Keratinocyte (primary cell): ENCODE measurements around the gene PTGDS. TPM values are rescaled to one million over a fixed set of nuclear protein-coding genes. Genes with fewer than 3 reads are reported as not detected.

Source experiments
- DNase-seq: peaks from one replicate; pipeline ENCODE4 v3.0.0-alpha.2; 2011; ENCODE audit warnings: low read depth, missing footprints, low spot score
- FAIRE-seq: peaks from 2 replicates; lab custom pipeline; 2011; peaks lifted over from hg19 to GRCh38; lab: Jason Lieb, UNC
- H2AFZ ChIP-seq: 2 replicates; pipeline ENCODE4 v1.6.0; 2012; ENCODE audit warnings: low read length, control low read depth, inconsistent platforms; ENCODE audit not compliant: control insufficient read depth
- H3K27ac ChIP-seq: 2 replicates; pipeline ENCODE4 v1.5.1; 2011; ENCODE audit warnings: low read length; ENCODE audit not compliant: control insufficient read depth, insufficient read depth
- H3K27me3 ChIP-seq: 3 replicates; pipeline ENCODE4 v1.6.0; 2011; ENCODE audit warnings: low read length; ENCODE audit not compliant: control insufficient read depth, insufficient read depth; ENCODE audit errors: extremely low read depth
- H3K36me3 ChIP-seq, 2 experiments: 2 replicates in 1 of 2; 3 replicates in 1 of 2; pipeline ENCODE4 v1.5.1; 2011; ENCODE audit warnings: low read length in 2 of 2, mild to moderate bottlenecking in 1 of 2; ENCODE audit not compliant: control insufficient read depth in 2 of 2, insufficient read depth in 2 of 2; ENCODE audit errors: extremely low read depth in 1 of 2
- H3K4me1 ChIP-seq: 3 replicates; pipeline ENCODE4 v1.5.1; 2011; ENCODE audit warnings: low read length; ENCODE audit not compliant: control insufficient read depth, insufficient read depth; ENCODE audit errors: extremely low read depth
- H3K4me2 ChIP-seq: 3 replicates; pipeline ENCODE4 v1.6.0; 2011; ENCODE audit warnings: low read depth, low read length; ENCODE audit not compliant: control insufficient read depth, insufficient read depth; ENCODE audit errors: extremely low read depth
- H3K4me3 ChIP-seq, 3 experiments: fragments of 200-600 bp in 1 of 3; sonication (generic) in 1 of 3; 2 replicates in 2 of 3; 3 replicates in 1 of 3; pipeline ENCODE4 v1.5.1; 2011 to 2016; ENCODE audit warnings: low read length in 3 of 3, mild to moderate bottlenecking in 3 of 3, control low read depth in 2 of 3, inconsistent platforms in 1 of 3, low read depth in 1 of 3, mixed read lengths in 1 of 3, mixed run types in 1 of 3, moderate library complexity in 1 of 3; ENCODE audit not compliant: control insufficient read depth in 2 of 3, insufficient read depth in 2 of 3; ENCODE audit errors: extremely low read depth in 1 of 3
- H3K79me2 ChIP-seq: 2 replicates; pipeline ENCODE4 v1.6.0; 2012; ENCODE audit warnings: low read length; ENCODE audit not compliant: control insufficient read depth, insufficient read depth
- H3K9ac ChIP-seq: 3 replicates; pipeline ENCODE4 v1.6.0; 2011; ENCODE audit warnings: low read length; ENCODE audit not compliant: control insufficient read depth, insufficient read depth; ENCODE audit errors: extremely low read depth
- H3K9me1 ChIP-seq: 3 replicates; pipeline ENCODE4 v1.6.0; 2011; ENCODE audit warnings: low read length; ENCODE audit not compliant: control insufficient read depth, insufficient read depth; ENCODE audit errors: extremely low read depth
- H3K9me3 ChIP-seq: 2 replicates; pipeline ENCODE4 v1.5.1; 2012; ENCODE audit warnings: low read depth, low read length; ENCODE audit not compliant: control insufficient read depth
- H4K20me1 ChIP-seq: 3 replicates; pipeline ENCODE4 v1.6.0; 2011; ENCODE audit warnings: low read length; ENCODE audit not compliant: control insufficient read depth, insufficient read depth; ENCODE audit errors: extremely low read depth
- CTCF ChIP-seq, 3 experiments: IDR thresholded peaks in 1 of 3; conservative IDR thresholded peaks in 1 of 3; optimal IDR thresholded peaks in 1 of 3; 2 replicates in 2 of 3; 3 replicates in 1 of 3; pipeline versions ENCODE3 to v1.5.1; 2011; ENCODE audit warnings: low read length in 3 of 3, mild to moderate bottlenecking in 3 of 3, moderate library complexity in 2 of 3, control low read depth in 1 of 3, inconsistent platforms in 1 of 3; ENCODE audit not compliant: insufficient read depth in 2 of 3; ENCODE audit errors: extremely low read depth in 1 of 3
- EZH2 ChIP-seq: IDR thresholded peaks from one replicate; pipeline ENCODE4 v1.6.1; 2012; ENCODE audit warnings: inconsistent platforms, mild to moderate bottlenecking, low read length, moderate library complexity
- dilution Hi-C: fragments of 300-500 bp; cut with MboI; formaldehyde crosslinking; loops from one replicate; pipeline ENCODE4 v1.7.0; 2020; ENCODE audit warnings: low sequenced_read_pairs; ENCODE audit not compliant: extremely low pct_ligation_motif_present
- polyA plus RNA-seq, 5 experiments: library from polyadenylated mRNA; depleted of rRNA in 3 of 5; stranded (reverse) in 3 of 5; stranded (forward) in 1 of 5; unstranded in 1 of 5; fragments of >200 nt; gene quantifications; 1 replicate in 1 of 5; 2 replicates in 3 of 5; 3 replicates in 1 of 5; pipeline versions ENCODE4 v1.2.1 to v1.2.3, GENCODE V29; 2011 to 2012; ENCODE audit warnings: missing spikeins in 2 of 5, low read depth in 1 of 5, low replicate concordance in 1 of 5

PTGDS gene
- polyA plus RNA-seq, 1 donor (not counting 4 experiments of a cell fraction or from before 2014, with no cell fraction given): not detected

- Histone ChIP-seq H3K79me2 (no peaks in the 10 kb centered on the region), H3K9ac (no peak overlapping the region), H2AFZ (no peak overlapping the region), H3K4me1 (peaks cover 8% of the 10 kb centered on the region), H3K36me3 (no peaks in the 10 kb centered on the region), H4K20me1 (no peaks in the 10 kb centered on the region), H3K27ac (no peak overlapping the region), H3K4me2 (no peak overlapping the region), H3K4me3 (no peak overlapping the region), H3K27me3 (no peaks in the 10 kb centered on the region), H3K9me3 (no peaks in the 10 kb centered on the region), H3K9me1 (no peaks in the 10 kb centered on the region)
- TF ChIP-seq EZH2 (no peak), CTCF (optimal IDR thresholded peaks at IDR 0.05 in 1 of 3, IDR thresholded peaks at IDR 0.05 in 1 of 3, conservative IDR thresholded peaks at IDR 0.05 in 1 of 3; ENCODE audit: extremely low read depth in 1 of 3, insufficient read depth in 2 of 3, low read length in 3 of 3) (no peak)
- FAIRE-seq (no peak), DNase-seq (no peak)
- dilution Hi-C loops: no loop called here
Measured at GRCh38 chr9:136972743-136973142, 4.6 kb upstream of the PTGDS start.

GRCh38 chr9:136973618-136974617, 3.4 kb upstream of the PTGDS start:
- no peak for DNase-seq
- no peak overlapping the region for H3K4me2 ChIP-seq
- H2AFZ ChIP-seq: no peak overlapping the region
- no peaks in the 10 kb centered on the region for H3K9me1 ChIP-seq
- TF ChIP-seq CTCF (optimal IDR thresholded peaks at IDR 0.05 in 1 of 3, IDR thresholded peaks at IDR 0.05 in 1 of 3, conservative IDR thresholded peaks at IDR 0.05 in 1 of 3; ENCODE audit: extremely low read depth in 1 of 3, insufficient read depth in 2 of 3, low read length in 3 of 3) (no peak), EZH2 (no peak)
- H3K4me1 ChIP-seq: peaks cover 8% of the 10 kb centered on the region
- dilution Hi-C loops: no loop called here
- H4K20me1 ChIP-seq: no peaks in the 10 kb centered on the region
- no peak for FAIRE-seq
- H3K9me3 ChIP-seq: no peaks in the 10 kb centered on the region
- no peaks in the 10 kb centered on the region for H3K27me3 ChIP-seq
- H3K4me3 ChIP-seq: no peak overlapping the region
- no peaks in the 10 kb centered on the region for H3K36me3 ChIP-seq
- H3K27ac ChIP-seq: no peak overlapping the region
- no peaks in the 10 kb centered on the region for H3K79me2 ChIP-seq
- no peak overlapping the region for H3K9ac ChIP-seq
